ENCODE measurements around the gene PET100.

PET100 gene

GRCh38 chr19:7624810-7625209, 4.8 kb upstream of the PET100 start:
- in situ Hi-C loops (cut with HindIII; ENCODE audit: low sequenced_read_pairs) = no loop called here
- no peak for TF ChIP-seq CTCF (IDR thresholded peaks at IDR 0.05; ENCODE audit: low read depth, low read length, missing control alignments)
- H3K4me3 ChIP-seq (ENCODE audit: low read depth, low read length) = no peak overlapping the region
- DNase-seq (ENCODE audit: low read depth) = no peak

- no peak for DNase-seq (ENCODE audit: low read depth)
- in situ Hi-C loops (cut with HindIII; ENCODE audit: low sequenced_read_pairs) = no loop called here
- no peak for TF ChIP-seq CTCF (IDR thresholded peaks at IDR 0.05; ENCODE audit: low read depth, low read length, missing control alignments)
- H3K4me3 ChIP-seq (ENCODE audit: low read depth, low read length) = no peak overlapping the region
Observed at GRCh38 chr19:7625763-7626372, 3.7 kb upstream of the PET100 start.

DNA sequence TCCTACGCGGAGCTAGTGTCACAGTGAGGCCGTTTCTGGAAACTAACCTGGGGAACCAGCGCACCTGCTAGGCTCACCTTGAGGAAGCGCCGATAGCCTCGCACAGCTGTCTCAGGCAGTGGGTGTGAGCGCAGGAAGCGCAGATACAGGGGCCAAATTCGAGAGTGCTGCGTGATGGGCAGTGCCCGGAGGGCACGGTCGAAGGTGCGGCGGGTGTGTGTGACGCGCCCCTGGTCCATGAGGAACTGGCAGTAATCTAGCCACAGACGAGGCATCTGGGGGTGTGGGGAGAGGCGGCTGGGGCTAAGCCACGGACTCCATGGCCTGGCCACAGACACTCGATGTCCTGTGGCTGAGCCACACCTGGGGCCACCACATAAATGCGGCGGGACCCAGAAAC, 2.4 kb upstream of the PET100 start:
- in situ Hi-C loops (cut with HindIII; ENCODE audit: low sequenced_read_pairs) = no loop called here
- H3K4me3 ChIP-seq (ENCODE audit: low read depth, low read length) = no peak overlapping the region
- TF ChIP-seq CTCF (IDR thresholded peaks at IDR 0.05; ENCODE audit: low read depth, low read length, missing control alignments) = no peak
- no peak for DNase-seq (ENCODE audit: low read depth)

DNA sequence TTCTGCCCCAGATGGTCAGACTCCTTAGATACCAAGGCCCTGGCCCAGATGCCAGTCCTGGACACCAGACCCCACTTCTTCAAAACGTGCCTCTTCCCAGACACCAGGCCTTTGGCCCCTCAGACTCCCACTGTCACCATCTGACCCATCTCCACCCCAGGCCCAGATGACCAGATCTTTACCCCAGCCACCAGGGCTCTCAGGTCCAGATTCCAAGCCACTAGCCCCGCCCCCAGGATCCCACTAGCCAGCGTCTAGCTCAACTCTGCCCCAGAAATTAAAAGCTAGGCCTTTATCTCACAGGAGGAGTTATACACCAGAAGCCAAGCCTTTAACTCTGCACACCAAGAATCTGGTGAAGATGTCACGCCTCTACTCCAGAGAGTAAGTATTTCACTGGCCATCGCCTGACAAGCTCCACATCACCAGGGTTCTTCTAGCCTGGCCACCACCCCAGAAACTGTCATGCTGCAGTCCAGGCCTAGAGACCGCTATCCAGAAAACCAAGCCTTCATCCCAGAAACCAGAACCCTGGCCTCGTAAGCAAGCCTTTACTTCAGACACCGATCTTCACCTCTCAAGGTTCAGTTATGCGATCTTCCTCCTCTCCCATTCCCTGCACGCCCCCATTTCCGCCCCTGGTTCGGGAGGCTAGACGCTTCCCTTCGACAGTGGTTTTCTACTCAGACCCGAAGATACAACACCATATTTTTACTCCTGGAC, 843 bp upstream of the PET100 start:
- in situ Hi-C loops (cut with HindIII; ENCODE audit: low sequenced_read_pairs) = no loop called here
- peak overlapping the region; percentile 70 for H3K4me3 ChIP-seq (ENCODE audit: low read depth, low read length)
- TF ChIP-seq CTCF (IDR thresholded peaks at IDR 0.05; ENCODE audit: low read depth, low read length, missing control alignments) = no peak
- DNase-seq (ENCODE audit: low read depth) = no peak

- in situ Hi-C loops (cut with HindIII; ENCODE audit: low sequenced_read_pairs) = no loop called here
- no peak for TF ChIP-seq CTCF (IDR thresholded peaks at IDR 0.05; ENCODE audit: low read depth, low read length, missing control alignments)
- DNase-seq (ENCODE audit: low read depth) = no peak
- no peak overlapping the region for H3K4me3 ChIP-seq (ENCODE audit: low read depth, low read length)
Observed at GRCh38 chr19:7631577-7631976, 2.0 kb downstream of the PET100 start.

DNA sequence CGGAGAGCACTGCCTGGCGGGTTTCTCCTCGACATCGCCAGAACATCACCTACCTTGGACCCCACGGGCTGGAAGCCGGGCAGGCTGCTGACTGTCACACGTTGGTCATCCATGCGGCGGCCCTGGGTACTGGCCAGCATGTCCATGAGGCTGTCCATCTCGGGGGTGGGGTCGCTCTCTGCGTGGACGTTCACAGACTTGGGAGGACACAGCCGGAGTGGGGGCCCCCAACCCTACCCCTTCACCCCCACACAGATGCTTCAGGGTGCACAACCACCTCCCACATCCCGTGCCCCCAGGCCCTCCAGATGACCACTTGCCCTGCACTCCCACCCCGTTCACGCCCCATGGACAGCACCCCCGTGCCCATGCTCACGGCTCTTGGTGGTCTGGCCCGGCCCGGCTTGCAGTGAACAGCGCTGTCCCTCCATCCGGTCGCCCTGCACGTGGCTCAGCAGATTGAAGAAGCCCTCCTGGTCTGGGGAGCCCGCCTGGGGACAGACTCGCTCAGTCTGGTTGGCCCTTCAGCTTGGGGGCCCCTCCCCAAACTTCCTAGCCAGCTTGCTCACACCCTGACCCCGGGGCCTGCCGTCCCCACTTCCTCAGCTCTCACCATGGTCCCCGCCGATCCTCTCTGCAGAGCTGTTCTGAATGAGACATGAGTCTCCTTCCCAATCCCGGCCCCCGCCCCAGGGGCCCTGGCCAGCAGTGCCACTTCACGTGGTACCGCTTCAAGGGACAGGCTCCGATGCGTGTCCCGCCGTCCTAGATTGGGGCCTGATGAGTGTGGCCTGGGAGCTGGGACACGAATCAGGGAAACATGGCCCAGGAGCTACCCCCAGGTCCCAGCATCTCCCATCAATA, 3.0 kb downstream of the PET100 start:
- DNase-seq (ENCODE audit: low read depth) = no peak
- TF ChIP-seq CTCF (IDR thresholded peaks at IDR 0.05; ENCODE audit: low read depth, low read length, missing control alignments) = no peak
- H3K4me3 ChIP-seq (ENCODE audit: low read depth, low read length) = no peak overlapping the region
- in situ Hi-C loops (cut with HindIII; ENCODE audit: low sequenced_read_pairs) = no loop called here
